Neutrophil (primary cell): Measurements from ENCODE around the gene TBC1D23.
"Not testable (repeated sequence)": the region's sequence is repeated elsewhere in the genome, so short reads cannot be mapped to it uniquely, and the experiment has no call there.

Experiments
- H3K27ac ChIP-seq: fragments of 200-600 bp; sonication (generic); 2 replicates; pipeline ENCODE4 v1.5.1; 2016; ENCODE audit warnings: mild to moderate bottlenecking, moderate library complexity
- H3K27me3 ChIP-seq: fragments of 200-600 bp; sonication (generic); 2 replicates; pipeline ENCODE4 v1.6.0; 2016; ENCODE audit warnings: mild to moderate bottlenecking
- H3K36me3 ChIP-seq: fragments of 200-600 bp; sonication (generic); 2 replicates; pipeline ENCODE4 v1.5.1; 2017
- H3K4me1 ChIP-seq, 2 experiments: fragments of 200-600 bp in 1 of 2; sonication (generic) in 1 of 2; 1 replicate in 1 of 2; 2 replicates in 1 of 2; pipeline versions ENCODE4 v1.5.1 to v1.6.1; 2013 to 2016; ENCODE audit warnings: low read depth in 1 of 2, low read length in 1 of 2, mild to moderate bottlenecking in 1 of 2, moderate library complexity in 1 of 2; ENCODE audit not compliant: control insufficient read depth in 1 of 2, insufficient read depth in 1 of 2
- H3K4me3 ChIP-seq, 2 experiments: fragments of 200-600 bp in 1 of 2; sonication (generic) in 1 of 2; 1 replicate in 1 of 2; 2 replicates in 1 of 2; pipeline ENCODE4 v1.5.1; 2013 to 2016; ENCODE audit warnings: low read depth in 1 of 2, low read length in 1 of 2, mild to moderate bottlenecking in 1 of 2, moderate library complexity in 1 of 2
- H3K9me3 ChIP-seq: fragments of 200-600 bp; sonication (generic); 2 replicates; pipeline ENCODE4 v1.5.1; 2016
- TF ChIP-seq, protein P1 (sequence below): fragments of 200-600 bp; sonication (generic); IDR thresholded peaks from 2 replicates; pipeline ENCODE4 v1.5.1; 2016; ENCODE audit warnings: antibody characterized with exemption

The TBC1D23 gene

DNA sequence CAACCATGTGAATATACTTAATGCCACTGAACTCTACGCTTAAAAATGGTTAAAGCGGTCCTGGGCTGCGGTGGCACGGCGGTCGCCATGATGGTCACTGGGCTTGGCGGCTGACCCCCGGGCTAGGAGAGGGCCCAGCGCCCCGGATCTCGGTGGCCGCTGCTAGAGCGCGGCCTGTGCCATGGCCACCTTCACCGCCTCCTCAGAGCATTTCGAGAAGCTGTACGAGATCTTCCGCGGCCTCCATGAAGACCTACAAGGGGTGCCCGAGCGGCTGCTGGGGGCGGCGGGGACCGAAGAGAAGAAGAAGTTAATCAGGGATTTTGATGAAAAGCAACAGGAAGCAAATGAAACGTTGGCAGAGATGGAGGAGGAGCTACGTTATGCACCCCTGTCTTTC lies 35.6 kb upstream of the TBC1D23 start:
- H3K9me3 ChIP-seq, result no peaks in the 10 kb centered on the region
- H3K27ac ChIP-seq, result no peak overlapping the region
- no peaks in the 10 kb centered on the region for H3K27me3 ChIP-seq
- H3K36me3 ChIP-seq, result no peaks in the 10 kb centered on the region
- TF ChIP-seq, protein P1, sequence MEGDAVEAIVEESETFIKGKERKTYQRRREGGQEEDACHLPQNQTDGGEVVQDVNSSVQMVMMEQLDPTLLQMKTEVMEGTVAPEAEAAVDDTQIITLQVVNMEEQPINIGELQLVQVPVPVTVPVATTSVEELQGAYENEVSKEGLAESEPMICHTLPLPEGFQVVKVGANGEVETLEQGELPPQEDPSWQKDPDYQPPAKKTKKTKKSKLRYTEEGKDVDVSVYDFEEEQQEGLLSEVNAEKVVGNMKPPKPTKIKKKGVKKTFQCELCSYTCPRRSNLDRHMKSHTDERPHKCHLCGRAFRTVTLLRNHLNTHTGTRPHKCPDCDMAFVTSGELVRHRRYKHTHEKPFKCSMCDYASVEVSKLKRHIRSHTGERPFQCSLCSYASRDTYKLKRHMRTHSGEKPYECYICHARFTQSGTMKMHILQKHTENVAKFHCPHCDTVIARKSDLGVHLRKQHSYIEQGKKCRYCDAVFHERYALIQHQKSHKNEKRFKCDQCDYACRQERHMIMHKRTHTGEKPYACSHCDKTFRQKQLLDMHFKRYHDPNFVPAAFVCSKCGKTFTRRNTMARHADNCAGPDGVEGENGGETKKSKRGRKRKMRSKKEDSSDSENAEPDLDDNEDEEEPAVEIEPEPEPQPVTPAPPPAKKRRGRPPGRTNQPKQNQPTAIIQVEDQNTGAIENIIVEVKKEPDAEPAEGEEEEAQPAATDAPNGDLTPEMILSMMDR, result no peak
- H3K4me3 ChIP-seq, result no peak overlapping the region
- no peaks in the 10 kb centered on the region for H3K4me1 ChIP-seq

DNA sequence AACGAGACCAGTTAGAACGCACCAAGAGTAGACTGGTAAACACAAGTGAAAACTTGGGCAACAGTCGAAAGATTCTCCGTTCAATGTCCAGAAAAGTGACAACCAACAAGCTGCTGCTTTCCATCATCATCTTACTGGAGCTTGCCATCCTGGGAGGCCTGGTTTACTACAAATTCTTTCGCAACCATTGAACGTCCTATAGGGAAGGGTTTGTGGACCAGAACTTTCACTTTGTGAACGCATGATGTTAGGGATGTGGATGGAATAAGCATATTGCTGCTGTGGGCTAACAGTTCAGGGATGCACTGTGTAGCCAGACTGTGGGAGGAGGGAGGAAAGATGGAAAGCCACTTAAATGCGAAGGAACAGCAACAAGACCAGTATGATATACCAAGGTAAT lies 34.9 kb upstream of the TBC1D23 start:
- H3K4me3 ChIP-seq, result no peak overlapping the region
- TF ChIP-seq, protein P1, result no peak
- H3K27me3 ChIP-seq, result no peaks in the 10 kb centered on the region
- no peak overlapping the region for H3K27ac ChIP-seq
- no peaks in the 10 kb centered on the region for H3K4me1 ChIP-seq
- no peaks in the 10 kb centered on the region for H3K9me3 ChIP-seq
- no peaks in the 10 kb centered on the region for H3K36me3 ChIP-seq

- Histone ChIP-seq H3K4me1 (no peaks in the 10 kb centered on the region), H3K4me3 (no peak overlapping the region), H3K27ac (no peak overlapping the region), H3K9me3 (no peaks in the 10 kb centered on the region), H3K27me3 (no peaks in the 10 kb centered on the region), H3K36me3 (no peaks in the 10 kb centered on the region)
- TF ChIP-seq, protein P1, result no peak
These were observed 33.9 kb upstream of the TBC1D23 start for GRCh38 chr3:100226712-100227429.

GRCh38 chr3:100227511-100227921 lies 33.3 kb upstream of the TBC1D23 start:
- H3K9me3 ChIP-seq, result no peaks in the 10 kb centered on the region
- no peak overlapping the region for H3K4me3 ChIP-seq
- TF ChIP-seq, protein P1, result no peak
- H3K27me3 ChIP-seq, result no peaks in the 10 kb centered on the region
- no peaks in the 10 kb centered on the region for H3K4me1 ChIP-seq
- H3K36me3 ChIP-seq, result no peaks in the 10 kb centered on the region
- no peak overlapping the region for H3K27ac ChIP-seq

DNA sequence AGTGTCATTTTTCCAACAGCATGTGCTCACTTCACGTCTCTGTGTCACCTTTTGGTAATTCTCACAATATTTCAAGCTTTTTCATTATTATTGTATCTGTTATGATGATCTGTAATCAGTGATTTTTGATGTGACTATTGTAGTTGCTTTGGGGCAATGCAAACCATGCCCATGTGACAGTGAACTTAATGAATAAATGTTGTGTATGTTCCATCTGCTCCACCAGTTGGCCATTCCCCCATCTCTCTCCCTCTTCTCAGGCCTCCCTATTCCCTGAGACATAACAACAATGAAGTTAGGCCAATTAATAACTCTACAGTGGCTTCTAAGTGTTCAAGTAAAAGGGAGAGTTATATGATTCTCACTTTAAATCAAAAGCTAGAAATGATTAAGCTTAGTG lies 32.5 kb upstream of the TBC1D23 start:
- no peaks in the 10 kb centered on the region for H3K4me1 ChIP-seq
- H3K27ac ChIP-seq, result no peak overlapping the region
- no peak overlapping the region for H3K4me3 ChIP-seq
- TF ChIP-seq, protein P1, result no peak
- no peaks in the 10 kb centered on the region for H3K27me3 ChIP-seq
- no peaks in the 10 kb centered on the region for H3K36me3 ChIP-seq
- H3K9me3 ChIP-seq, result no peaks in the 10 kb centered on the region

GRCh38 chr3:100229188-100229587 lies 31.6 kb upstream of the TBC1D23 start:
- not testable (repeated sequence) for H3K4me3 ChIP-seq, H3K27me3 ChIP-seq, H3K27ac ChIP-seq, H3K9me3 ChIP-seq, H3K4me1 ChIP-seq, H3K36me3 ChIP-seq
